HG03460 (cell line): ENCODE results near the gene COL19A1.
"Not testable (repeated sequence)": the region's sequence is repeated elsewhere in the genome, so short reads cannot be mapped to it uniquely, and the experiment has no call there.

ENCODE experiments used
- ATAC-seq: cut with Tn5 transposase; IDR thresholded peaks from one replicate; pipeline ENCODE4 v1.9.1; 2021; ENCODE audit not compliant: unreplicated experiment

Gene COL19A1

GRCh38 chr6:69865126-69865525 lies 1.2 kb upstream of the COL19A1 start:
- no peak for ATAC-seq

GRCh38 chr6:69866770-69867638 lies 648 bp downstream of the COL19A1 start:
- ATAC-seq: peak; percentile 54

GRCh38 chr6:69867639-69867976 lies 1.3 kb downstream of the COL19A1 start:
- no peak for ATAC-seq

GRCh38 chr6:69868252-69868804 lies 2.0 kb downstream of the COL19A1 start:
- ATAC-seq: no peak

- ATAC-seq: no peak
Observed at GRCh38 chr6:69868961-69869360, 2.6 kb downstream of the COL19A1 start.

GRCh38 chr6:69871107-69871506 lies 4.8 kb downstream of the COL19A1 start:
- no peak for ATAC-seq

GRCh38 chr6:69873291-69873690 lies 6.9 kb downstream of the COL19A1 start:
- no peak for ATAC-seq

GRCh38 chr6:69875715-69876114 lies 9.4 kb downstream of the COL19A1 start:
- ATAC-seq: no peak

- no peak for ATAC-seq
Observed at GRCh38 chr6:69878795-69879194, 12.4 kb downstream of the COL19A1 start.

- no peak for ATAC-seq
Observed at GRCh38 chr6:69880601-69881000, 14.2 kb downstream of the COL19A1 start.

- peak; percentile 90 for ATAC-seq
Observed at GRCh38 chr6:69881322-69882151, 15.2 kb downstream of the COL19A1 start.

GRCh38 chr6:69883551-69883950 lies 17.2 kb downstream of the COL19A1 start:
- ATAC-seq: no peak

GRCh38 chr6:69884231-69884630 lies 17.9 kb downstream of the COL19A1 start:
- no peak for ATAC-seq

- no peak for ATAC-seq
Observed at GRCh38 chr6:69887026-69887425, 20.7 kb downstream of the COL19A1 start.

GRCh38 chr6:69887714-69888345 lies 21.5 kb downstream of the COL19A1 start:
- ATAC-seq: no peak

GRCh38 chr6:69888482-69889233 lies 22.3 kb downstream of the COL19A1 start:
- no peak for ATAC-seq

- ATAC-seq: not testable (repeated sequence)
Observed at GRCh38 chr6:69889234-69889974, 23.0 kb downstream of the COL19A1 start.

GRCh38 chr6:69892561-69892960 lies 26.2 kb downstream of the COL19A1 start:
- ATAC-seq: not testable (repeated sequence)

GRCh38 chr6:69893266-69893665 lies 26.9 kb downstream of the COL19A1 start:
- ATAC-seq: not testable (repeated sequence)
